GM21526 (cell line): Measurements from ENCODE around the gene RNPS1.
"Not testable (repeated sequence)": the region's sequence is repeated elsewhere in the genome, so short reads cannot be mapped to it uniquely, and the experiment has no call there.

Experiments used
- ATAC-seq: cut with Tn5 transposase; IDR thresholded peaks from one replicate; pipeline ENCODE4 v1.9.1; 2021; ENCODE audit warnings: moderate library complexity; ENCODE audit not compliant: unreplicated experiment, low FRiP score

The RNPS1 gene

DNA sequence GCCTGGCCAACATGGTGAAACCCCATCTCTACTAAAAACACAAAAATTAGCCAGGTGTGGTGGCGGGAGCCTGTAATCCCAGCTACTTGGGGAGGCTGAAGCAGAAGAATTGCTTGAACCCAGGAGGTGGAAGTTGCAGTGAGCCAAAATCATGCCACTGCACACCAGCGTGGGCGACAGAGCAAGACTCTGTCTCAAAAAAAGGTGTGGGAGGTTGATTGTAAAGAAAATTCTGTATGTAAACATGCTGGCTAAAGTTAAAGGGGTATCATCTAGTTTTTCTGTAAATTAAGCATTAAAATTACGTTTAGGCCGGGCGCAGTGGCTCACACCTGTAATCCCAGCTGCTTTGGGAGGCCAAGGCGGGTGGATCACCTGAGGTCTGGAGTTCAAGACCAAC, 9.4 kb downstream of the RNPS1 start:
- ATAC-seq, result not testable (repeated sequence)

DNA sequence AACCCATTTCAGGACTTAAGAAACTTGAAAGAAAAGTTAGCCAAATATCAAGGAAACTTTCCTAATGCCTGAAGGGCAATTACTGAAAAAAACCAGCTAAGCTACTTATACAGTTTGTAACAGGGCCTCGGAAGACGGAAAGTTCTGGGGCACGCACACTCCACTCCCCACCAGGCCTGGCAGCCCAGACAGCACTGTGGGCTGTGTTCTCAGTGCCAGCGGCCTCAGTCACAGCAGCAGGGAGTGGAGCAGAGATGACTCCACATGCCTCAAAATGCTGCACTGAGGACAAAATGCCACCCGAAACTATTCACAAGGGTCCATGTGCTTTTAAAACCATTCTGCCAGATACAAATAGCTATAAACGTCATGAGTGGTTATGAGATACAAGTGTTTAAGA, 10.2 kb downstream of the RNPS1 start:
- ATAC-seq, result no peak

DNA sequence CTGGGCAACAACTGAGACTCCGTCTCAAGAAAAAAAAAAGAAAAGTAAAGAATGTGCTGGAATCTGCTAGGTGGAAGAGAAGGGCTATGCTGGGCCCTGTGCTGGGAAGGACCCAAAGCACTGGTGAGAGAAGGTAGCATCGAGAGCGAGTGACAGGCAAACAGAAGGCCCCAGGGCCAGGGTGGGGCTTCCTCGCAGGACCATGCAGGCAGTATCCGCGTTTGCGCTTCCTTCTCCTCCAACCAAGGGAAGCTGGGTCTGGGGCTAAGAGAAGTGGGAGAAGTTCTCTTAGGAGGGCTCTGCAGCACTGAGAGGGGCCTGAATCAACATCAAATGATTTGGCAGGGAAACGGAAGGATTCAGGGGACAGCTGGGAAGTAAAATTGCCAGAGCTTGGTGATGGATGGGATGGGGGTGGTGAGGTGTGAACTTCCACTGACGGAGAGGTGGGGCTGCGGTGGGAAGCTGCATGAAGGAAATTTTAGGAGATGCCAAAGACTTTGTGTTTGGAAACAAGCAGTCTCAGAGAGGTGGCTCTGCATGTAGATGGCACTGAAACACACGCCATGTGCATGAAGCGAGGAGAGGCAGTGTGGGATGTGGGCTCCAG, 11.3 kb downstream of the RNPS1 start:
- no peak for ATAC-seq

DNA sequence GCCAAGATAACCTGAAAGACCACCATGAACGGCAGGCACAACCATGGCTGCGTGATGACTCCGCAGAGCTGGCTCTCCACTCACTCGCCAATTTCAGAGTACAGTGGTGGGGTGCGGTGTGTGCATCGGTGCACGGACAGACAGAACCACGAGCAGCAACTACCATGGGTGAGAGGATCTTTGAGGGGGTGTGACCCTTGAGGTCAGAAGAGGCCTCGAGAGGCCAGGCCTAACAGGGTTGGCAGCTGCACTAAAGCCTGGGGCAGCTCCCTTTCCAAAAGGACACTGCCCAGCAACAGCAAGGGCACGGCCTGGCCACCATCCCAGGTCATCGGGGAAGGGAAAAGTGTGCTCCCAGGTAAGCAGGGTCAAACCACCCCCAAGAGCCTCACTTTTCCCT, 14.6 kb downstream of the RNPS1 start:
- no peak for ATAC-seq

DNA sequence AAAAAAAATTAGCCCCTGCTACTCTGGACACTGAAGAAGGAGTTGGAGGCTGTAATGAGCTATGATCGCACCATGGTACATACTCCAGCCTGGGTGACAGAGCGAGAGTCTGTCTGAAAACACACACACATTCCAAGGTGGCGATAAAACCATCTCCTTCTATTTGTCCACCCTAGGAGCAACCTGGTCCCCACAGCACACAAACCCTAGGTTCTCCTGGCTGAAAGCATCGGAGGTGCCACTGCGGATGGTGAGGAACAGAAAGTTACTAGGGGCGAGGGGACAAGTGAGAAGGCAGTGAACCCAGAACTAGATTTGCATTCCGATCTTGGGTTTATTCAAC, 15.1 kb downstream of the RNPS1 start:
- no peak for ATAC-seq

DNA sequence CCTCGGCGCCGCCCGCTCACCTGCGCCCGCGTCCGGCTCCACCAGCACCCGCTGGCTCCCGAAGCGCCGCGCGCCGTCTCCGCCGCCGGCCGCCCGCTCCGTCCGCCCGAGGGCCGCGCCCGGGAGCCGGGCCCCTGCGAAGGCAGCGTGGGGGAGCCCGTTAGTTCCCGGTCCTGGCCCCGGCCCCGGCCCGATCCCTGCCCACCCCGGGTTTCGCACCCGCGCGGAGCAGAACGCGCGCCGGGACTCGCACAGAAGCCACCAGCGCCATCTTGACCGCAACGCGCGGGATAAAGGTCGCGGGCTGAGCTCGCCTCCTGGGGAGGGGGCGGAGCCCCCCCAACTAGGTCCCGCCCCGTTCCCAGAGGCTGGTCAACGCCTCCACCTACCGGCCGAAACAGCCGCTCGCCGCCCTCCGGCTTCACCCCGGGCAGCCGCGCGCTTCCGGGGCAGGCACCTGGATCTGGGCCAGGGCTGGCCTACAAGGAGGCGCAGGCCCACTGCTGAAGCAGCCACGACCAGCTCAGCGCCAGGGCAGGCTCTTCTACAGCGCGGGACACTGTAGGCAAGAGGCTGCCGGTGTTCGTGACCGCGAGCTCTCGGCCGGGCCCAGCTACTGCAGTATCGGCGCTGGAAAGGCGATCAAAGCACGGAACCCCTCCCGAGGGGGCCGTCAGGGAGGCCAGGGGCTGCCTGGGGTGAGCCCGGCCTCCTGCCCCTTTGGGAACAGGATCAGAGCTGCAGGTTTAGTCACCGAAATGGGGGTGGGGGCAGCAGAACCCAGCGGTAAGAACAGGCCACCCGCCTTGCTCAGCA, 16.4 kb downstream of the RNPS1 start, which contains the start of gene ECI1:
Gene ECI1 (minus strand): TSS at position 292 of the 816 bp plus-strand sequence. CDS start 21 bp downstream, at position 271.
- peak; percentile 79 for ATAC-seq

DNA sequence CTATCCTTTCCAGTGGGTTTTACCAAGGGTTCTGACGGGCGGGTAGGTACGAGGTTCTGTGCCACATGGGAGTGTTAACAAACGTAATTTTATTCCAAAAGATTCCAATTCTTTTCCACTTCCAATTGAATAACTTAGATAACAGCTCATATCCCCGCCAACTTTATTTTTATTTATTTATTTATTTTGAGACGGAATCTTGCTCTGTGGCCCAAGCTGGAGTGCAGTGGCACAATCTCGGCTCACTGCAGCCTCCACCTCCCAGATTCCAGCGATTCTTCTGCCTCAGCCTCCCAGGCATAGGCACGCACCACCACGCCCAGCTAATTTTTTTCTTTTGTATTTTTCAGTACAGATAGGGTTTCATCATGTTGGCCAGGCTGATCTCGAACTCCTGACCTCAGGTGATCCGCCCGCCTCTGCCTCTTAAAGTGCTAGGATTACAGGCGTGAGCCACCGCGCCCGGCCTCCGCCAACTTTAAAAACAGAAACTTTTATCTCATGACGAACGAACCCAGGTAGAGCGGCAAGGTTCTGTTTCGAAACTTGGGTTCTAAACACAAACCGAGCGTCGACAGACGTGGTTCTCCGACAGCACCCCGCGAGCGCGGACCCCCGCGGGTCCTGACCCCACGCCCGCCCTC, 17.2 kb downstream of the RNPS1 start:
- ATAC-seq, result no peak

DNA sequence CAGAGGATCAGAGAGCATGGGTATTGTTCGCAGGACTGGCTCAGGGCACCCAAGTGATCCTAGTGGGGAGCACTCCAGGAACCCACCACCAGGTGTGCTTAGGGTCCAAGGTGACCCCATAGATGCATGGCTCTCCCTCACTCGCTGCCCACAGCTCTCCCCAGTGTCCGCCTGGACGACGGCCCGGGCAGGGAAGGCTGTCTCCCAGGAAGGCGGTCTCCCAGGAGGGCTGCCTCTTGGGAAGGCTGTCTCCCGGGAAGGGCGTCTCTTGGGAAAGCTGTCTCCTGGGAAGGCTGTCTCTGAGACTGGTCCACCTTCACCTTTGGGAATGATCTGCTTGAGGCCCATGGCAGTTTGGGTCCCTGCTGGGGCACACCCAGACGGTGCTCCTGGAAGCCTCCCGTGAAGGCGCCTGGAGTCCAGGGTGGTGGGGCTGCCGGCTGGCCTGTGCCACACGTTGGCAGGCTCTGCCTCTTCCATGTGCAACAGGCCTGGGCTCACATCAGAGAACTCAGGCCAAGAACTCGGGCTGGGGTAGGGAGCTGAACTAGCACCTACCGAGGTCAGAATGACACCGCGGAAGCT, 21.5 kb downstream of the RNPS1 start:
- ATAC-seq, result no peak

DNA sequence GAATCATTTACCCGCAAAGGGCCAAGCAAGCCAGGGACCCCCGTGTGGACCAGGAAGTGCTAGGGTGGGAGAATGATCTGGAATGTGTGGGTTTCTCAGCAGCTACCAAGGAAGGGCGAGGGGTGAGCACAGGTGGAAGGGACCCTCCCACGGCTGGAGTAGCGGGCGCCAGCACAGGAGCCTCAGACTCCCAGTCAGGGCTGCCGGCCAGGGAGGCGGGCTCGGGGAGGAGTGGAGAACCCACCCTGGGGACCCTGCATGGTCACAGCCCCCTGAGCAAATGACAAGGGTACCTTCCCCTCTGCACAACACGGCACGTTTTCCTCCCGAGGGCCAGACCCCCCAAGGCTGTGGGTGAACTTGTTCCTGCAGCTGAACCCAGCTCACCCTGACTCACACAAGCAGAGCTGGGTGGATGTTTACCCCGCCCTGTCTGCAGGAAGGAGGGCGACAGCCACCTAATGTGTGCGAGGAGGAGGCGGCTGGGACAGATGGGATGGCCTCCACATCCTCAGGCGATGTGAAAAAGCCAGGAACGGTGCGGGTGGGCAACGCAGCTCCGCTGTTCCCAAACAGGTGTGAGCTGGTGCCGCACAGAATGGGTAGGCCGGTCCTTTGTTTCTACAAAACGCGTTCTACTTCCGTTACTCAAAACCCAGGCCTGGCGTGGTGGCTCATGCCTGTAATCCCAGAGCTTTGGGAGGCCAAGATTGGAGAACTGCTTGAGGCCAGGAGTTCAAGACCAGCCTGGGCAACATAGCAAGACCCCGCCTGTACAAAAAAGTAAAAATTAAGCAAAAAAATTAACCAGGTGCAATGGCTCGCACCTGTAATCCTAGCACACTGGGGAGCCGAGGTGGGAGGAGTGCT, 22.8 kb downstream of the RNPS1 start:
- ATAC-seq, result no peak

DNA sequence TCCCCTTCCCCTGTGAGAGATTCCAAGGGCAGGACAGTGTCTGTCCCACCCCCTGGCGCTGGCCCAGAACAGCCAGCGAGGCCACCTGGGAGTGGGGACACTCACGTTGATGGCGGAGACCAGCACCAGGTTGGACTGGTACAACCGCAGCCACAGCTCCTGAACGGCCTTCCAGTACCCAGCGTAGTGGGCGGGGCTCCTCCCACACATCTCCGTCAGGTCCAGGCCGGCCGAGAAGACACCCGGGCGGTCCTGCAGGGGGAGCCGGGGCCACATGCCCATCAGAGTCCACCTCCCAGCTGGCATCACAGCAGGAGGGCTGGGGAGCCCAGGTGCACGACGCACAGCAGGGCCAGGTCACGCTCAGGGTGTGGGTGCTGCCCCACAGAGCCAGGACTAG, 23.6 kb downstream of the RNPS1 start:
- ATAC-seq, result no peak

DNA sequence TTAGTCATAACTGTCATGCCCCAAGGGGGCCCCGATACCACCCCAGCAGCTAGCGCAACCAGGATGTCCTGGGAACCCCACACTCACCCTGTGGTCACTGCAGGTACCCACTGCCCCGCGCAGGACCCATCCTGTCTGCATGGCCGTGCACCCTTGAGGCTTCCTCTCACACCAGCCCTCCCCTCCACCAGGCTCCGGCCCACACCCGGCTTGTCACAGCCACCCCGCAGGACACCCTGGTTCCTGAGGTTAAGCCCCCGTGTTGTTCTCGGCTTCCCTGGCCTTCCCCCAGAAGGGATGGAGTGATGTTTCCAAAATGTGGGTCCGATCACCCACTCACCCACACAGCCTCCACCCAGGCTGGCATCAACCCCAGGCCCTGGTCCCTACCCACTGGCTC, 24.1 kb downstream of the RNPS1 start:
- ATAC-seq, result no peak

DNA sequence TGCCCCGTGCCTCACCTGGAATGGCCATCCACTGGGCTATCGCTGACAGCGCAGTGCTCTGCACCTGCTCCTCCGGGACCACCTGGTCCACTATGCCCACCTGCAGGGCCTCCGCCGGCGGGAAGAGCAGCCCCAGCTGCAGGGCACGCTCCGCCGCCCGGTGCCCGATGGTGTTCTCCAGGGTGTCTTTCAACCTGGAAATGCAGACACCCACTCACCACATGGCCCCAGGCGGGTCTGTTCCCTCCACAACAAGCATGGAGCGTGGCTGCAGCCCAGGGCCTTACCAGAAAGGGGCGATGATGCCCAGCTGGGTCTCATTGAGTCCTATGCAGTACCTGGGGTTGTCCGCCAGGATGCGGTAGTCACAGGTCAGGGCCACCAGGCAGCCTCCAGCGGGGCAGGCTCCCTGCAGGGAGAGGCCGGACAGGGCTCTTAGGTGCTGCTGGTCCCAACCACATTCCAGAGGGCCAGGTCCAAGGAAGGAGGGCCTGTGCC, 24.8 kb downstream of the RNPS1 start:
- ATAC-seq, result no peak

DNA sequence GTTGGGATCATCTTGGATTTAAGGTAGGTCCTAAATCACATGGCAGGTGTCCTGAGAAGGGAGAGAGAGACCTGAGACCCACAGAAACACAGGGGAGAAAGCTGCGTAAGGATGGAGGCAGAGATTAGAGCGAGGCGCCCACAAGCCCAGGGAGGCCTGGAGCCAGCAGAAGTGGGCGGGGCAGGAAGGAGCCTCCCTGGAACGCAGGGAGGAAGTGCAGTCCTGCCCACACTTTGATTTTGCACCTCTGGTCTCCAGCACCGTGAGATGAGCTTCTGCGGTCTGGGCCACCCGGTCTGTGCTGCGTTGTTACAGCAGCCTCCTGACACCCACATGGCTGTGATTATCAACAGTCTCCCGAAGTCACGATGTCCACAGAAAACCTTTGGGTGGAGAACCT, 25.3 kb downstream of the RNPS1 start:
- no peak for ATAC-seq

DNA sequence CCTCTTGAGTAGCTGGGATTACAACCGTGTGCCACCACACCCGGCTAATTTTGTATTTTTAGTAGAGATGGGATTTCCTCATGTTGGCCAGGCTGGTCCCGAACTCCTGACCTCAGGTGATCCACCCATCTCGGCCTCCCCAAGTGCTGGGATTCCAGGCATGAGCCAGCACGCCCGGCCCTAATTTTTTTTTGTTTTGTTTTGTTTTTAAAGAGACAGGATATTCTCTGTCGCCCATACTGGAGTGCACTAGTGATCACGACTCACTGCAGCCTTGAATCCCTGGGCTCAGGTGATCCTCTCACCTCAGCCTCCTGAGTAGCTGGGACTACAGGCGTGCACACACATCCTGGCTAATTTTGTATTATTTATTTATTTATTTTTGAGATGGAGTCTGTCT, 27.6 kb downstream of the RNPS1 start:
- ATAC-seq, result not testable (repeated sequence)

DNA sequence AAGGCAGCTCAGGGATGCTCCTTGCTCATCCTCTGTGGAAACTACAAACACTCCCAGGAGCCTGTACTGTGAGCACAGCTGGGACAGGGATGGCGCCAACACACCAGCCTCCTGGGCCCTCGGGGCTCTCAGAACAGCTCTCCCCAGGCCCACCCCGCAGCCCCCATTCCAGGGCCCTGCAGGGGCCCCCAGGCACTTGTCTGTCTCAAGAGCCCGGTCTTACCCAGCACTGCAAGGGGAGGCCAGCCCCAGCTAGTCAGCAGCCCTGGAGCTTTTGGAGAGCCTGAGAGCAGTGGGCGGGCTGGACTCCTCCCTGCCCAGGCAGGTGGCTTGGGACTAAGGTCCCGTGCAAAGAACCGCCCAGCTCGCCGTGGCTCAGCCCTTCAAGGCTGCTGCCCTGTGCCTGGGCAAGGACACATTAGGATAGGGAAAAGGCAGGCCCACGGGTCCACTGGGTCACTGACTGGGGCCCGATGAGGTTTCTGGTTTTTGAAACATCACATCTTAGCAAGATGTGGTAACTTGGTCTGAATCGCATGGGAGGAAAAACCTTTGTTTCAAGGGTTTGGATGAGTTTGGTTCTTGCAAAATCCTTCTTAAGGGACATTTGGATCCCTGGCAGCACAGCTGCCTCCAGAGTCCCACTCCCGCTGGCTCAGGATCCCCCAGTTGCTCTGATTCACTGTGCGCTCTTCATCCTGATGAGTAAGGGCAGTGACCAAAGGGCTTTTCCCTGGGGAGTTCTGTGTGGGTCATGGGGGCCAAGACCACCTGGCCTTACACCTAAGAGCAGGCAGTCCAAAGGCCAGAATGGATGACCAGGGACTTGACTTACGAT, 28.9 kb downstream of the RNPS1 start:
- ATAC-seq, result no peak

DNA sequence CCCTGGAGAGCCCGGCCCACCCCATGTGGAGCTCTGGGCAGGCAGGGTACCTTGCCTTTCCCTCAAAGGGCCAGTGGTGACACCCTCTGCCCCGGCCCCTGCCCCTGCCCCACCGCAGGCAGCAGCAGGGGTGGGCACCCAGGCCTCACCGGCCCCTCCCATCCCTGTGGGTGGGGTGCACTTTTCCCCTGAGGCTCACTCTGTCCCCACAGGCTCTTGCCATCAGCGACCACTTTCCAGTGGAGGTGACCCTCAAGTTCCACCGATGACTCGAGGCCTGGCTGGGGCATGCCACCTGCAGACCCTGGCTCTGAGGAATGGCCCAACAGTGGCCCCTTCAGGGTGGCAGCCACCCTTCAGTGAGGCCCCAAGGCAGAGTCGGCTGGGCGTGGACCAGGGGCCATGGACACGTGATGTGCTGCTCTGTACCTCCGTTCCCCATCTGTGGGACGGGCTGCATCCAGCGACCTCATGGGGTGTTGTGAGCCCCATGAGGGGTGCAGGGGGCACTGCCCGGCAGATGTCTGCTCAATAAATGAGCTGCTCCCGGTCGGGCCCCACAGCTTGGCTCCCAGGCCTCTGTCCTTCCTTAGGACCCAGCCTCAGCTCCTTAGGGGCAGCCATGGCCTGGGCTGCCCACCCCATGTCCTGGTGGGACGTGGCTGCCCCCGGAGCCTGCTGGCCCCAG, 29.6 kb downstream of the RNPS1 start:
- no peak for ATAC-seq

DNA sequence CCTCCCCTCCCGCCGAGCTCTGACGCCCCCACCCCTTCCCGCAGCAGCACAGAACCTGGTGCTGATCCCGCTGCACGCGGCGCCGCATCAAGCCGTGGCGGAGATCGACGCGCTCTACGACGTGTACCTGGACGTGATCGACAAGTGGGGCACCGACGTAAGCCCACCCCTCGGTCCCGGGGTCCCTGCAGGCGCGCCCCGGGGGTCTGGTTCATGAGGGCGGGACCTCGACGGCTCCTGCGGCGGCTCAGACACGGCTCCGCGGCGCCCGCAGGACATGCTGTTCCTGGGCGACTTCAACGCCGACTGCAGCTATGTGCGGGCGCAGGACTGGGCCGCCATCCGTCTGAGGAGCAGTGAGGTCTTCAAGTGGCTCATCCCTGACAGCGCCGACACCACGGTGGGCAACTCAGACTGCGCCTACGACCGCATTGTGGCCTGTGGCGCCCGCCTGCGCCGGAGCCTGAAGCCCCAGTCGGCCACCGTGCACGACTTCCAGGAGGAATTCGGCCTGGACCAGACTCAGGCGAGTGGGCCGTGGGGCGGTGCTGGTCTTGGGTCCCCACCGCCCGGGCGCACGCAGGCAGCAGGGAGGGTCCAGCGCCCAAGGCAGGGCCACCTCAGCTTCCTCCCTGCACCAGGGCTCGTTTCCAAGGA, 30.3 kb downstream of the RNPS1 start:
- ATAC-seq, result no peak

DNA sequence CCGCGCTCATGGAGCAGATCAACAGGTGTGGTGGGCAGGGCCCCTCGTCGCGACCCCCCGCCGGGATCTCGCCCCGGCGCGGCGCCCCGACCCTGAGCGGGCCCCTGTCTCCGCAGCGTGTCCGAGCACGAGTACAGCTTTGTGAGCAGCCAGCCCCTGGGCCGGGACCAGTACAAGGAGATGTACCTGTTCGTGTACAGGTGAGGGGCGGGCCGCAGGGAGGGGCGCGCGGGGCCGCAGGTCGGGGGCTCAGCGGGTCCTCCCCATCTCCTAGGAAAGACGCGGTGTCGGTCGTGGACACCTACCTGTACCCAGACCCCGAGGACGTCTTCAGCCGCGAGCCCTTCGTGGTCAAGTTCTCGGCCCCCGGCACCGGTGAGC, 30.8 kb downstream of the RNPS1 start:
- no peak for ATAC-seq
